SH-SY5Y (cell line): ENCODE data around the gene APEH.

Source experiments
- GATA2 ChIP-seq: IDR thresholded peaks from 2 replicates; pipeline ENCODE4 v1.6.1; 2011; ENCODE audit warnings: mild to moderate bottlenecking, low read depth, low read length
- GATA3 ChIP-seq: IDR thresholded peaks from 2 replicates; pipeline ENCODE4 v1.6.1; 2011; ENCODE audit warnings: low read depth, mild to moderate bottlenecking, low read length, moderate library complexity

DNA sequence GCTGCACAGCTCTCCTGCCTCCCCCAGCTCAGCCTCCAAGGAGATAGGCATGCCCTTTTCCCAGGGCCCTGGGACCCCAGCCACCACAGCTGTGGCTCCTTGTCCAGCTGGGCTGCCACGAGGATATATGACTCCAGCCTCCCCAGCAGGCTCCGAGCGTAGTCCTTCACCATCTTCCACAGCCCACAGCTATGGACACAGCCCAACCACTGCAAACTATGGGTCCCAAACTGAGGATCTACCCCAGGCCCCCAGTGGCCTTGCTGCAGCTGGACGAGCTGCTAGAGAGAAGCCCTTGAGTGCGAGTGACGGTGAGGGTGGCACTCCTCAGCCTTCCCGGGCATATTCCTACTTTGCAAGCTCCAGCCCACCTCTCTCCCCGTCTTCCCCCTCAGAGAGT, 20.5 kb upstream of the APEH start:
- no peak for TF ChIP-seq GATA2
- TF ChIP-seq GATA3, result no peak
